HS-5 (cell line): Measurements from ENCODE around the gene RALGAPA2.

ENCODE experiments used
- DNase-seq: peaks from one replicate; pipeline ENCODE4 v3.0.0-alpha.2; 2012; ENCODE audit warnings: low read depth

Gene RALGAPA2

GRCh38 chr20:20536240-20536933 lies 176.1 kb downstream of the RALGAPA2 start:
- no peak for DNase-seq

GRCh38 chr20:20535051-20535450 lies 177.4 kb downstream of the RALGAPA2 start:
- DNase-seq = no peak

- DNase-seq = no peak
Observed at GRCh38 chr20:20531283-20531682, 181.2 kb downstream of the RALGAPA2 start.

- DNase-seq = no peak
Observed at GRCh38 chr20:20530428-20531151, 181.9 kb downstream of the RALGAPA2 start.

GRCh38 chr20:20529597-20529996 lies 182.8 kb downstream of the RALGAPA2 start:
- DNase-seq = no peak

GRCh38 chr20:20528861-20529260 lies 183.6 kb downstream of the RALGAPA2 start:
- no peak for DNase-seq

- DNase-seq = no peak
Observed at GRCh38 chr20:20527661-20528060, 184.8 kb downstream of the RALGAPA2 start.

- no peak for DNase-seq
Observed at GRCh38 chr20:20525756-20526155, 186.7 kb downstream of the RALGAPA2 start.

GRCh38 chr20:20525214-20525613 lies 187.2 kb downstream of the RALGAPA2 start:
- no peak for DNase-seq

GRCh38 chr20:20524756-20525155 lies 187.7 kb downstream of the RALGAPA2 start:
- DNase-seq = no peak

- DNase-seq = no peak
Observed at GRCh38 chr20:20521736-20522135, 190.7 kb downstream of the RALGAPA2 start.

GRCh38 chr20:20520776-20521175 lies 191.7 kb downstream of the RALGAPA2 start:
- peak; percentile 74 for DNase-seq

- DNase-seq = no peak
Observed at GRCh38 chr20:20519269-20519668, 193.2 kb downstream of the RALGAPA2 start.

GRCh38 chr20:20518263-20518662 lies 194.2 kb downstream of the RALGAPA2 start:
- DNase-seq = no peak

GRCh38 chr20:20517296-20517695 lies 195.1 kb downstream of the RALGAPA2 start:
- DNase-seq = no peak

GRCh38 chr20:20513720-20514119 lies 198.7 kb downstream of the RALGAPA2 start:
- no peak for DNase-seq

- DNase-seq = no peak
Observed at GRCh38 chr20:20505554-20505953, 206.9 kb downstream of the RALGAPA2 start.

- DNase-seq = no peak
Observed at GRCh38 chr20:20503777-20504530, 208.5 kb downstream of the RALGAPA2 start.

- DNase-seq = no peak
Observed at GRCh38 chr20:20501128-20501527, 211.3 kb downstream of the RALGAPA2 start.

GRCh38 chr20:20500312-20500711 lies 212.1 kb downstream of the RALGAPA2 start:
- no peak for DNase-seq

- no peak for DNase-seq
Observed at GRCh38 chr20:20499439-20499838, 213.0 kb downstream of the RALGAPA2 start.

GRCh38 chr20:20498076-20498861 lies 214.2 kb downstream of the RALGAPA2 start:
- DNase-seq = no peak
